ENCODE measurements around the gene TRA2B.

The TRA2B gene

GRCh38 chr3:185949515-185949914 is 11.7 kb upstream of the TRA2B start:
- no peak for DNase-seq

- DNase-seq, result no peak
Observed at GRCh38 chr3:185948292-185948691, 10.5 kb upstream of the TRA2B start.

DNA sequence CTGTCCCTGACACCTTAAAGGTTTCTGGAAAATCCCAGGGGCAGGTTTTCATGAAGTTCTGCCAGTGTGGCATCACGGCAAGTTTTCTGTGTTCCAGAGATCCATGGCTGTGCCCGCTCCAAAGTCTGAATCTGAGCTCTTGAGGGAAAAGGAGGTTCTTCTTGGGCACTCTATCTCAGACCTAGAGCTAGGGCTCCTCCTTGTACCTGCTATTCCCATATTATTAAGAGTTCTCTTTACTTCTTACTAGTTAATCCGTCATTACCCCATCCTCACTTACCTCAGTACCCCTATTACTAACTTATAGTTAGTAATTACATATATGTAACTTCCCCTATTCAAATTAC is 5.9 kb upstream of the TRA2B start:
- DNase-seq, result no peak

DNA sequence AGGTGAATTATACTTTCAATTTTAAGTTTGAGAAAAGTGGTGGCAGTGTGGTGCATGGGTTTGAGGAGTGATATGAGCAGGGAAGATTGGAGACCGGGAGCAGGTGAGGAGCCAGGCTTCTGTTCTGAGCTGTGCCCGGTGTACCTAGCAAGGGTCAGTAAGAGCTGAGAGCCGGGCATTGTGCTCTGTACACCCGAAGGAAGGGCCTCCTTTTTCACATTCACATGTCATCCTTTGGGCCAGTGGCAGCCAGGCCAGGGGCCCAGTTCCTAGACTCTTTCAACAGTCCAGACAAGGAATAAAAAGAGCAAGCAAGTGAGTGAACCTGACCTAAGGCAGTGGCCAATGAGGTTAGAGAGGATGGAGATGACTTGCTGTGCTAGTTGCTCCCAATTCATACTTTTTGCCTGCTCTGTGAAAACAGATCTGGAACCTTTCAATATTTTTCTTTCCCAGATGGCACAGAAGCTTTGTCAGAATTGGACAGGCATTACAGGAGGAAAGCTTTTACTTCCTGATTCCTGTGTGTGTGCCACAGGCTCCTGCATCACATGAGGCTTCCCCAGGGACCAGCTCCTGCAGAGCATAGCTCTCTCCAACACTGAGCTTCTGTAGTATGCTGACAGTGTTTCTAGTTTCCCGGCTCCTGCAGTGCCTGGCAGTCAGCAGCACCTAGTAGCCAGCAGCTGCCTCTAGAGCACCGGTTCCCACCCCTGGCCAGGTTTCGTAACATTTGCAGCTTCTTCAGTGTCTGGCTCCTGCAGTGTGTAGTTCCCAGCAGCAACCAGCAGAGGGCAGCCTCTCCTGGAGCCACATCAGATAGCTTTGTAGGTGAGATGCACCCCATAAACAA is 5.3 kb upstream of the TRA2B start:
- DNase-seq, result peak; percentile 84

- no peak for DNase-seq
Observed at GRCh38 chr3:185942396-185942795, 4.6 kb upstream of the TRA2B start.

GRCh38 chr3:185940951-185941350 is 3.1 kb upstream of the TRA2B start:
- DNase-seq, result no peak

GRCh38 chr3:185939721-185940120 is 1.9 kb upstream of the TRA2B start:
- DNase-seq, result no peak

DNA sequence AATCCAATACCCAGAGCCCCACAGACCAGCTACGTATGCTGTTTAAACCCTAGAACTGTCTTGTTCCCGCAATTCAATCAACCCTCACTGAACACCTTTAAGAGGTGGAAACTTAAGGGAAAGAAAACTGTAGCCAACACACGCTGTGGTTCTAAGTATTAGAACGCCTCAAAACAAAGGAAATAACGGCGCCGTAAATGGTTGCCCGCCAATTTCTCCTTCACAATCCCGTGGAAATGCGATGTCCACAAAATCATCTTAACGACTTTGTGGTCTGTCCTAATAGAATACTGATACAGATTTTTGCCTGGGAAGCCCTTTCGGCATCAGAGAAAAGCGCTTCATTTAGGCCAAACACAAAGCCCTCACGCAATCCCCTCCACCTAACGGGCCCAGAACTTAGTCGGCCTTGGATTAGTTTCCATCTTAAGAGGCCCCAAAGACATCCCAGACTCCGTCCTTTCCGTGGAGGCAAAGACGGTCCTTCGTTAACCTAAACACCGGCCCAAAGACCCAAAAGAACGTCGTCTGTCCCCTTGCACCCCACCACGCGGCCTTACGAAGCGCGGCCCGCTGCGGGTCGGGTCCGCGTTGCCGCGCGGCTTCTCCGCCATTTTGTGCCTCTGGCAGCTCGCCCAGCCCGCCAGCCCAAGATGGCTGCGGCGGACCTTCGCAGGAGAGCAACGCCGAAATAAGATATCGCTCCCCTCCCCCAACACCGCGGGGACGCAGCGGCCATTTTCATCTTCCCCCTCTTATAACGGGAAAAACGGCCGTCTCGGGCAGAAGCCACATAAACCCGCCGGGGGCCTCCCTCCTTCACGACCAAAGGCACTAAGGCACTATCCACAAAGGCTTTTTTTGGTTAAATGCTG is 763 bp downstream of the TRA2B start:
- DNase-seq, result peak; percentile 87

DNA sequence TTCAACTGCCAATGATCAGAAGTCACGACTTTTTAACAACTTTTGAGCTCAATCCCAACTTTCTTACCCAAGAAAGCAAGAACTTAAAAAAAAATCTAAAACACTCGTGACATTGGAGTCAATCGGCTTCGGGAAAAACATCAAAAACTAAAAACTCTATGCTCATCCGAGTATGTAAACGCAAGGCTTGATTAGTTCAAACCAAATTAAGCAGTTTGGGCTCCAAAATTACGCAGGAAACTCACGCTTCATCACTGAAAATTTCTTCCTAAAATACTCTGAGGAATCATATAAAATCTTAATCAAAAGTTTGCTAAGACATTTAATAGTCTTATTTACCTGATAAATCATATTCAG is 1.6 kb downstream of the TRA2B start:
- no peak for DNase-seq

DNA sequence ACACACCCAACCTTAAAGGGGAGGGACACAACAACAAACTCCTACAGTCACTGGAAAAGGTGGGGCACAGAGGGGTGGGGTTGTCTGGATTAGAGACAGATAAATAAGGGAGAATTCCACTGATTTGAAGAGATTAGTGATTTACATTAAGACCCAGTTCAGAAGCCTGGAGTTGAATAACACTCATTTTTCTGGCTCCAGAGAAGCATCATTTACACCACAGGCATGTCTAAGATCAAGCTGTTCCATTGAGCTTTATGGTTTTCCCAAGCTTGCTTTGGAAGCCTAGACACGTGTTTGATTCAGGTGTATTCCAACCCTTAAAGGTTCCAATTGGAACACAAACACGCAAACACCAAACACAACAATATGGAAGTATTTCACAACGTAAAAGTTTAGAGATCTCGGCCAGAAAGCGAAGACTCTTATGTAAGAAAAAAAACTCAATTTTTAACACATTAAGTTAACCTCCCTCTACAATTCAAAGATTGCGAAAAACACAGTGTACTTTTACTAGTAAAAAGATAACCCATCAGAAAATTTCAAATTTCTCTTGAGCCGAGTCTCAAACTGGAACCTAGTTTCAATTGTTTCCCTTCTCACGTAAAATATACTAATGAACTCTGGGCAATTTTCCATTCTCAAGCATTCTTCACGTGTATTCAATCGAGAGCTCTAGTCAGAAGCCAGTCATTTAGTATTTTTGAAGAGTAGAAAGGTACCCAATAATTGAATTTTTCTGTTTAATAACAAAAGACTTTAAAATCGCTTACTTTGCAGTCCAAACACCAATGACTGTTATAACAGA is 2.1 kb downstream of the TRA2B start:
- no peak for DNase-seq

DNA sequence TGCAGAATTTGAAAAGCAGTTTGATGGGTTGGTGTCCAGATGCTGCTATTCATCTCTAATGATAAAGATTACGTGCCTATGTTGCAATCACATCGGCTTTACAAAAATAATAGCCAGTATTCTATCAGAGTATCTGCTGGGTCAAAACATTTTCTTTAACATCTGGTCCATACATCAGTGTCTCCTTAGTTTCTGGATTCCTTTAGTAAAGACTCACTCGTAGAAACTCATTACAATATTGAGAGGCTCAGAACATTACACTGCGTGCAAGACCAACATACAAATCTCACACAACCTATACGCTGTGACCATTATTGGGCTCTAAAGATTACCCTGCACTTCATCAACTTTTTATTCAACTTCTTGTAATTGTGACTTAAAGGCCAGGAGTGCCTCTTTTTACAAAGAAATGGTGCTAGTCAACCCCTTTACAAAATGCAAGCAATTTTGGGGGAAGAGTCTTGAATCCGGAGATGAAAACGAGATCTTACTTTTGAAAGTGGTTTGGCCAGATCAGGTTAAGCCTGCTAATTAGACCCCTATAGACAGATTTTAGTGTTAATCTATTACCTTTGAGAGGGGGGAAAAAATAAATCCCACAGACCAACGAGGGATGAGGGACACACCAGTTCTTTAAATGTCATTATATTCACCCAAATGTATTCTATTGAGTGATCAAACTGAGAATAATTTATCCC is 2.9 kb downstream of the TRA2B start:
- DNase-seq, result no peak

- DNase-seq, result no peak
Observed at GRCh38 chr3:185934174-185934557, 3.6 kb downstream of the TRA2B start.

DNA sequence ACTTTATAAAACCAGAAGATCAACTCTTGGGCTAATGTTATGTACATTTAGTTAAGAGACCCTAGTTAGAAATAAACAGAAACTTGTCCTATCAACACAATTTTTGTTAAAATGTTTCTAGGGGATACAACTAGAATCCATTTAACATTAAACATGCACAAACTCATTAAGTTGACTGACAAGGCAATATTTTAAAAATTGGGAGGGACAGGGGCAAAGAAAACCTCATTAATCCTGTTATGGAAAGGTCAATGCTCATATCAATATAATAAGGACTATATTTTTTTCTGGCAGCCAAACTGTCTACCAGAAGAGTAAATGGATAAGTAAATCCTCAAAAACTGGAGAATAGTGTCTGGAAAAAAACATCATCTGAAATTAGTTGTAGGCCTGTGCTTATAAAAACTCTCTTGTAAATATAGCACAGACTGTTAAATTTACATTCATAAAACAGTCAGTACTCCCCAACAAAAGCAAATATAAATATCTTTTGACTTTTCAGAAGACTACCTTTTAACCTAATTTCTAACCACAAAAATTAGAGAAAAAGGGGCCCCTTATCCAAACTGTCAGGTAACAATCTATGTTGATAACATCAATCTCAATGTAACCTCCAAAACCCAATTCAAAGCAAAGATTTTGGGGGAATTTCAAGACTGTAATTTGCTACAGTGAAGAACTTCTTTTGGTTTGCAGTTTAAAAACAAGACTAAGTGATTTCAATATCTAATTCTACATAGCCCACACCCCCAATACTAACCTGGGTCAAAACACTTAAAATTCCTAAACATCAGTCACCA is 4.2 kb downstream of the TRA2B start:
- DNase-seq, result no peak

DNA sequence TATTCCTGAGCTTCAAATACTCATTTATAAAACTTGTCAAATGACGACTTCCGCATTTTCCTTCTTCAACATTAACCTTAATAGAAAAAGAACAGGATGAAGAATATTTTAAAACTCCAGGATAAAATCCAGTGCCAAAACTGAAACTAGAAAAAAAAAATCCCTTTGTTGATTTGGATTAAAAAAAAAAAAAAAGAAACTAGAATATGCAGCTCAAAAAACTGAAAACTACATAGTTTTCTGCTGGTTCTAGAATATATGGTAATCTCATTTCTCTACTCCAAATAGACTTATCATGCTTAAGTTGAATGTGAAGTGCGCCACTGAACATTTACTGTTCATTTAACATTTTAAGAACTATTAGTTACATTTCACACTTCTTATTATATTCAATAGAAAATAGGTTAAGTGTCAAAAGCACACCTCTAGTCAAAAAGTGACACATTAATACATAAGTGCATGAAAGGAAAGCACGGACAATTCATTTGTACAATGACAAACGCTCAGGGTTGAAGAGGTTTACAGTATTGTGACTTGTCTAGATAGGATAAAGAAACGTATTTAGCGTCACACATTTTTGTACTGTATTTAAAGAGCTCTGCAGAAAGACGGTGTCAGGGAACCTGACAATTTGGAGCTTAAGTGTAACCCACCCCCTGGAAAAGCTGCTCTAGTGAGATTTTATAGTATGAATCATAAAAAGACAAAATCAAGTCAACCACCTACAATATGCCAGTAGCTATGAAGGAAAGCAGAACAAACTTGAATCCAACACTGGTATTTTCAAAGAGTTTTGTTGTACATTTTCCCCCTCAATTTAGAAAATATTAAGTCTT is 5.8 kb downstream of the TRA2B start:
- no peak for DNase-seq

DNA sequence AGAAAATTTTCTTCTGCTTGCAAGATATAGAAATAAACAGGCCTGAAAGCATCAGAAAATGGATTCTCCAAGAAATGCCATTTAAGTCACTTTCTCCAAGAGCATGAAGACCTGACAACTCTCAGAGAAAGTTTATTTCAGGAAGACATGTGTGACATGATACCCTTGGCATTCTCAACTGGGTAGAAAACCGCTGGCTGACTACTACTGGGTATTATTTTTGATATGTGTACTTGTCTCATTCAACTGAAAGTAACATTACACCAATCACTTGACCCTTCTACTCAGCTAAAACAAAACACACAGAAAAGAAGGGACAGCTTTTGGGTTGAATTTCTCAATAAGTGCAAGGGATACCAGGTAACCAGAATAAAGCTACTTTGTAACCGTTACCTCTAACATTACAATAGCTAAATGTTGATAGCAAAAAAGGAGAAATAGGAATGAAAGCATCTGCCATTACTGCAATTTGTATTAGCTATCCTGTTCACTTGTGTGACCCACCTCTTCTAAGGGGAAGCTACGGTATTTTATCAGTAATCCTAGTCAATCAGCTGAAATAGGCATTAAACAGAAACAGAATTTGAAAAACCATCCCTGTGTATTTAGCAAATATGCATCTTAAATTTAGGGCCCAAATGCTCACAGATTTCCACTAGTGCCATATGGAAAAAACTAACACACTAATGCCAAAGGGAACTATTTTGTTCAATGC is 7.3 kb downstream of the TRA2B start:
- DNase-seq, result no peak

GRCh38 chr3:185929192-185930151 is 8.3 kb downstream of the TRA2B start:
- no peak for DNase-seq

GRCh38 chr3:185928496-185928895 is 9.3 kb downstream of the TRA2B start:
- no peak for DNase-seq

- no peak for DNase-seq
Observed at GRCh38 chr3:185927501-185928200, 10.2 kb downstream of the TRA2B start.
